Activated T-cell treated with anti-CD3 and anti-CD28 coated beads, Interleukin-2, amount 50 U/mL, for 72 hours (primary cell): ENCODE data around the gene FNDC3A. TPM values are rescaled to one million over a fixed set of nuclear protein-coding genes. Genes with fewer than 3 reads are reported as not detected.

Source experiments
- ATAC-seq, 2 donors: fragments of 150-1000 bp; cut with Tn5 transposase; replicated peaks in 1 of 2; 2 replicates each; pipeline ENCODE4 v1.10.0; 2021; ENCODE audit warnings: moderate library complexity in 2 of 2, mild to moderate bottlenecking in 1 of 2
- DNase-seq, 2 donors: peaks; one replicate each; pipeline ENCODE4 v3.0.0; 2021 to 2022; ENCODE audit warnings: mixed read lengths in 1 of 2
- H3K27ac Mint-ChIP-seq: one replicate; pipeline ENCODE4 v1.8.0; 2022; ENCODE audit warnings: mild to moderate bottlenecking, moderate library complexity, mixed read lengths
- H3K27me3 Mint-ChIP-seq: one replicate; pipeline ENCODE4 v1.8.0; 2022; ENCODE audit warnings: low read depth, mixed read lengths
- H3K36me3 Mint-ChIP-seq, 2 donors: one replicate each; pipeline ENCODE4 v1.8.0; 2022; ENCODE audit warnings: mixed read lengths in 2 of 2, mild to moderate bottlenecking in 1 of 2; ENCODE audit not compliant: insufficient read depth in 2 of 2
- H3K4me1 Mint-ChIP-seq: one replicate; pipeline ENCODE4 v1.8.0; 2022; ENCODE audit warnings: low read depth, mixed read lengths
- H3K4me3 Mint-ChIP-seq, 2 donors: one replicate each; pipeline ENCODE4 v1.8.0; 2022; ENCODE audit warnings: mild to moderate bottlenecking in 2 of 2, mixed read lengths in 2 of 2, moderate library complexity in 2 of 2
- H3K9me3 Mint-ChIP-seq, 2 donors: one replicate each; pipeline ENCODE4 v1.8.0; 2022; ENCODE audit warnings: mixed read lengths in 2 of 2
- total RNA-seq, 2 donors: library from RNA; stranded (reverse); gene quantifications; one replicate each; pipeline ENCODE4 v1.2.3, GENCODE V29; 2022

FNDC3A gene
- total RNA-seq, 2 donors from 2014 or later: 26.7 to 33.1 TPM

DNA sequence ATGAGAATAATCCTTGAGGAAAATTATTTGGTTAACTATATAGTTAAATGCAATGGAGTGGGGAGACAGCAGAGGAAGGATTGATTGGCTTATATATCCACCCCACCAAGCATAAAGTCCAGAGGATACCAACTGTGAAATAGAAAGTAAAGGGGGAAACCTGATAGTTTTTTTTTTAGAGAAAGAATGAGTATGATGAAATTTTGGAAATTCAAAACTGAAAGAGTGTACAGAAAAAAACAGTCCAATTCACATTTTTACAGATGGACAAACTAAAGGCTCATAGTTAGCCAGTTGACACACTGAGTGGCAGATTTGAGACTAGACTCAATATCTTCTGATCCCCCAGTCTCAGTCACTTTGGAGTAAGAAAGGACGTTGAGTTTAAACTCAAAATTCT is 51.1 kb downstream of the FNDC3A start:
- Mint-ChIP-seq H3K9me3 (peaks cover 4% of the 10 kb centered on the region in 2 donors), H3K4me3 (no peak overlapping the region), H3K27ac (no peak overlapping the region), H3K36me3 (peaks cover 7 to 36% of the 10 kb centered on the region in 2 donors), H3K4me1 (peaks cover 40% of the 10 kb centered on the region), H3K27me3 (no peaks in the 10 kb centered on the region)
- no peak for ATAC-seq
- DNase-seq: no peak

DNA sequence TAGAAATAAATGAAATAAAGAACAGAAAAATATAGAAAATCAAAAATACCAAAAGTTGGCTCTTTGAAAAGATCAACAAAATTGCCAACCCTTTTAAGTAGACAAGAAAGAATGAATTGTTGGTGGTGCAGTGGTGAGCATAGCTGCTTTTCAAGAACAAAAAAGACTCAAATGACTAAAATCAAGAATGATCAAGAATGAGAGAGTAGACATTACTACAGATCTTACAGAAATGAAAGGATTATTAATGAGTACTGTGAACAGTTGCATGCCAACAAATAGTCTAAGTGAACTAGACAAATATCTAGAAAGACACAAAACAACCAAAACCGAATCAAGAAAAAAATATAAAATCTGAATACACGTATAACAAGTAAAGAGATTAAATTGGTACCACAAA is 53.9 kb downstream of the FNDC3A start:
- Mint-ChIP-seq H3K4me1 (peaks cover 40% of the 10 kb centered on the region), H3K36me3 (peaks cover 5 to 23% of the 10 kb centered on the region in 2 donors), H3K27me3 (no peaks in the 10 kb centered on the region), H3K27ac (no peak overlapping the region), H3K9me3 (peaks cover 4% of the 10 kb centered on the region in 2 donors), H3K4me3 (no peak overlapping the region)
- DNase-seq: no peak
- peak; percentile 43 to 64 for ATAC-seq

DNA sequence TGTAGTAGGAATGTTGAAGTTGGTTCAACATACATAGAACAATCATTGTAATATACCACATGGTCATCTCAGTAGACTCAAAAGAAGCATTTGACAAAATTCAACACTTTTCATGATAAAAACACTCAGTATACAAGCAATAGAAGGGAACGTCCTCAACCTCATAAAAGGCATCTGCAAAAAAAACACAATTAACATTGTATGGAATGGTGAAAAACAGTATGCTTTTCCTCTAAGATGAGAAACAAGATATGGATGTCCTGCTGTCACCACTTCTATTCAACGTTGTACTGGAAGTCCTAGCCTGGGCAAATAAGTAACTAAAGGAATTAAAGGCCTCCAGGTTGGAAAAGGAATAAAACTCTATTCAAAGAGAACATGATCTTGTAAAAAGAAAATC is 54.5 kb downstream of the FNDC3A start:
- DNase-seq: no peak
- no peak overlapping the region for H3K27ac Mint-ChIP-seq
- H3K9me3 Mint-ChIP-seq: peaks cover 4% of the 10 kb centered on the region in 2 donors
- H3K4me1 Mint-ChIP-seq: peaks cover 40% of the 10 kb centered on the region
- H3K36me3 Mint-ChIP-seq: peaks cover 5 to 23% of the 10 kb centered on the region in 2 donors
- no peaks in the 10 kb centered on the region for H3K27me3 Mint-ChIP-seq
- no peak for ATAC-seq
- no peak overlapping the region for H3K4me3 Mint-ChIP-seq

DNA sequence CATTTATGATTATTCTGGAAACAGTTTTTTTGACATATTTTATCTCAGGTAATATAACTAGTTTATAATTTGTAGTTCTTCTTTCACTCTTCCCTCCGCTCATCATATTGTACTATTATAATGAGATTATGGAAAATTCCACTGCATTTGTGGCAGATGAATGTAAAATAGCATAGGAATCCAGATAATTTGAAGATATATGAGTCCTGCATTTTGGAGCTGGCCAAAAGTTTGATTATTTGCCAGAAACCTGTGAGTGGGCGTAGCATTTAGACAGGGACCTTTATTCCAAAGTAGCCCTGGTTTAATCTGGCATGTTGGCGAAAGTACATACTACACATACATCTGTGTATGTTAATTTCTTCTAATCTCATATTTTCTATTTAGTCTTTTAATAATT is 65.2 kb downstream of the FNDC3A start:
- H3K27ac Mint-ChIP-seq: no peak overlapping the region
- peaks cover 9% of the 10 kb centered on the region for H3K4me1 Mint-ChIP-seq
- H3K9me3 Mint-ChIP-seq: no peaks in the 10 kb centered on the region
- H3K27me3 Mint-ChIP-seq: no peaks in the 10 kb centered on the region
- ATAC-seq (no peak), DNase-seq (no peak)
- peaks cover 3 to 10% of the 10 kb centered on the region in 2 donors for H3K36me3 Mint-ChIP-seq
- no peak overlapping the region for H3K4me3 Mint-ChIP-seq

DNA sequence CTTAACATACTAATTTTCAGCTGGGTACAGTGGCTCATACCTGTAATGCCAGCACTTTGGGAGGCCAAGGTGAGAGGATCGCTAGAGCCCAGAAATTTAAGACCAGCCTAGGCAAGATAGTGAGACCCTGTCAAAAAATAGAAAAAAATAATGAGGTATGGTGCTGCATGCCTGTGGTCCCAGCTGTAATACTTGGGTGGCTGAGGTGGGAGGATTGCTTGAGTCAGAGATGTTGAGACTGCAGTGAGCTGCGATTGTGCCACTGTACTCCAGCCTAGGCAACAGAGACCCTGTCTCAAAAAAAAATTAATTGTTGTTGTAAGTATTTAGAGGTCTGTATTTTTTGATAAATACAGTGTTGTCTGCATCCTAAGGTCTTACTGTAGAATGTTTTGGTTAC is 66.8 kb downstream of the FNDC3A start:
- H3K4me1 Mint-ChIP-seq: peaks cover 9% of the 10 kb centered on the region
- H3K36me3 Mint-ChIP-seq: peaks cover 3 to 10% of the 10 kb centered on the region in 2 donors
- no peak for DNase-seq
- H3K27me3 Mint-ChIP-seq: no peaks in the 10 kb centered on the region
- H3K27ac Mint-ChIP-seq: no peak overlapping the region
- no peak for ATAC-seq
- H3K4me3 Mint-ChIP-seq: no peak overlapping the region
- no peaks in the 10 kb centered on the region for H3K9me3 Mint-ChIP-seq

DNA sequence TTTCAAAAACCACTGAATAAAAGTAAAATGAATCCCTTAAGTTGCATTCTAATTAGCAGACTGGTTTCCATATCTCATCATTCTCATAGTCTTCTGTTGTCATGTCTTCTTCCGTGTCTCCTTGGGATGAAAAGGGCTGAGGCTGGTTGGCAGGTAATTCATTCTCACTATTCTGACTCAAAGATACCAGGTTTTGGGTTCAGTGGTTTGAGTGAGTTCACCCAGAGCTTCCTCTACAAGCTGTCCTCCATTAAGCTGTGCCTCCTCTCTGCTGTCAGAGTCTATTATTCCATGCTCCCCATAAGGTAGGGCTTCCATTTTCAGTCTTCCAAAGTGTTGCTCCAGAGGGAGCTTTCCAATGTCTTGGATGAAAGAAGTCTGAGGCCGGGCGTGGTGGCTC is 68.3 kb downstream of the FNDC3A start:
- Mint-ChIP-seq H3K36me3 (peaks cover 5 to 15% of the 10 kb centered on the region in 2 donors), H3K9me3 (peaks cover 0 to 6% of the 10 kb centered on the region in 2 donors), H3K4me1 (peaks cover 15% of the 10 kb centered on the region), H3K27ac (no peak overlapping the region), H3K4me3 (no peak overlapping the region), H3K27me3 (no peaks in the 10 kb centered on the region)
- DNase-seq (peak in 1 of 2 donors; percentile 6), ATAC-seq (peak; percentile 61 to 84)

DNA sequence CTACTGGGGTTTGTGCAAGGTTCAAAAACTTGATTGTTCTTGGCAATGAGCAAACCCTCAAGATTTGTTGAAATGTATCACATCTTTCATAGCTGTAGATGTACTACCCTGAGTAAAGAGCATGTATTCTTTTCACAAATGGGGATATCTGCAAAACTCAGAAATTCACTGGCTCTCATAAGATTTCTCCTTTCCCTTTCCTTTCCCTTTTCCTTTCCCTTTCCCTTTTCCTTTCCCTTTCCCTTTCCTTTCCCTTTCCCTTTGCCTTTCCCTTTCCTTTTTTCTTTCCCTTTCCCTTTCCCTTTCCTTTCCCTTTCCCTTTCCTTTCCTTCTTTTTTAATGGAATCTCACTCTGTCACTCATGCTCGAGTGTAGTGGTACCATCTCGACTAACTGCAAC is 69.1 kb downstream of the FNDC3A start:
- no peak for DNase-seq
- Mint-ChIP-seq H3K4me1 (peaks cover 22% of the 10 kb centered on the region), H3K27ac (peak overlapping the region; percentile 73), H3K9me3 (peaks cover 0 to 6% of the 10 kb centered on the region in 2 donors), H3K36me3 (peaks cover 8 to 11% of the 10 kb centered on the region in 2 donors), H3K27me3 (no peaks in the 10 kb centered on the region), H3K4me3 (no peak overlapping the region)
- no peak for ATAC-seq

DNA sequence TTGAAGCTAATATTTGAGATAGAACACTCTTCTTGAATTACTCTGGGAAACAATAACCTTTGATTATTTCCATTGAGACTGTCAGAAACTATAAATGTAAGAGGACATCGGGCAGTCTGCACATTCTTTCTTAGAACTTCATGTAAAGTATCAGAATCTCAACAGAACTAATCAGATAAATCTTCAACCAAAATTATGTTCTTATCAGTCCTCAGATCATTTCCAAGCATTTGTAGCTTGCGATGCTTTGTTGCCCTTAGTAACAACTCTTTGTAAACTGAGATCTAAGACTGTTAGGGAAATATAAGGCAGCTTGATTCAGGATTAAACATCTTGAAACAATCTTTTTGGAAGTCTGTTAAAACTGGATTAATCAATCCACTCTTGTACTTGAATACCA is 70.3 kb downstream of the FNDC3A start:
- peaks cover 26% of the 10 kb centered on the region for H3K4me1 Mint-ChIP-seq
- peaks cover 8 to 20% of the 10 kb centered on the region in 2 donors for H3K36me3 Mint-ChIP-seq
- ATAC-seq (no peak), DNase-seq (no peak)
- no peak overlapping the region for H3K27ac Mint-ChIP-seq
- peaks cover 0 to 7% of the 10 kb centered on the region in 2 donors for H3K9me3 Mint-ChIP-seq
- no peaks in the 10 kb centered on the region for H3K27me3 Mint-ChIP-seq
- no peak overlapping the region for H3K4me3 Mint-ChIP-seq

DNA sequence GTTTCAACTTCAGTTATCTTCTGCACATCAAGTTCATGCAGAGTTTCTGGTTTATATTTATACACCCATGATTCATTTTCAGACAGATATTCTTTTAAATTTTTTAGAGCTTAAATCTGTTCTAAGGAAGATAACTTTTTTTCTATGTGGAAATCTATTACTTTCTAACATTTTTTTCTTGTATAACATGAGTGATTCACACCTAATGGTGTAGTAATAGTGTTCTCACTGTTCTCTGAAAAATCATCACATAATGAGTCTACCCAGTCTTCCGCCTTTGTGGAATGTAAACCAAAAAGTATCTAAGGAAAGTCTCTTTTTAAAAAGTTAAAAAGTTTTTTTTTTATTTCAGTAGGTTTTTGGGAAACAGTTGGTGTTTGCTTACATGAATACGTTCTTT is 70.8 kb downstream of the FNDC3A start:
- Mint-ChIP-seq H3K27me3 (no peaks in the 10 kb centered on the region), H3K4me3 (no peak overlapping the region), H3K9me3 (peaks cover 0 to 7% of the 10 kb centered on the region in 2 donors), H3K27ac (no peak overlapping the region), H3K4me1 (peaks cover 26% of the 10 kb centered on the region), H3K36me3 (peaks cover 6 to 21% of the 10 kb centered on the region in 2 donors)
- no peak for ATAC-seq
- no peak for DNase-seq

DNA sequence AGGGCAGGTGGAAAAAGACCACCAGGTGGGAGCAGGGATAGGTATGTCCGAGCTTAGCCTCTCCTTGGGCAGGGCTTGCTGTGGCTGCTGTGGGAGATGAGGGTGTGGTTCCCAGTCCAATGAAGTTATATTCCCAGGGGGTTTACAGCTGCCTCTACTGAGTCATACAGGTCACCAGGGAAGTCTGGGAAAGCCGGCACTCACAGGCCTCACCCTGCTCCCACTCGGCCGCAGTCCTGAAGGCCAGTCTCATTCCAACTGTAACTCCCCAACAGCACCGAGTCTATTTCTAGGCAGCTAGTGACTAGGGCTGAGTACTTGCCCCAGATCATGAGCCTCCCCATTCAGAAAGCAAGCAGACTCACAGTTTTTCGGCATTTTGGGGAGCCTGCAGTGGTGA is 77.1 kb downstream of the FNDC3A start:
- no peak for ATAC-seq

DNA sequence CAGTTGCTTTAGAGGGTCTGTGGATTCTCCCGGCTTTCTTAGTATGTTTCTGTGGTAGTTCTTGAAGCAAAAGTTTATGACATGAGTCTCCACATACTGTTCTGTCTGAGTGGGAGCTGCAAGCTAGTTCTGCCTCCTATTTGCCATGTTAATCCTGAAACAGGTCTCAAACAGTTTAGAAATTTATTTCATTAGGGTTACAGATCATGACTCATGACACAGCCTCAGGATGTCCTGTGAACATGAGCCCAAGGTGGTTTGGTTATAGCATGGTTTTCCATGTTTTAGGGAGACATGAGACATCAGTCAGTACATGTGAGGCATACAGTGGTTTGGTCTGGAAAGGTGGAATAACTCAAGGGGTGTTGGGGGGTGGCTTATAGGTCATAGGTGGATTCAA is 77.5 kb downstream of the FNDC3A start:
- ATAC-seq (no peak), DNase-seq (no peak)
- no peak overlapping the region for H3K4me3 Mint-ChIP-seq
- peaks cover 25% of the 10 kb centered on the region for H3K4me1 Mint-ChIP-seq
- no peak overlapping the region for H3K27ac Mint-ChIP-seq
- peaks cover 6 to 23% of the 10 kb centered on the region in 2 donors for H3K36me3 Mint-ChIP-seq
- peaks cover 0 to 7% of the 10 kb centered on the region in 2 donors for H3K9me3 Mint-ChIP-seq
- no peaks in the 10 kb centered on the region for H3K27me3 Mint-ChIP-seq

More for the DNA sequence above, 77.1 kb downstream of the FNDC3A start:
- no peak for DNase-seq
- Mint-ChIP-seq H3K36me3 (peaks cover 6 to 23% of the 10 kb centered on the region in 2 donors), H3K27ac (no peak overlapping the region), H3K27me3 (no peaks in the 10 kb centered on the region), H3K4me3 (no peak overlapping the region), H3K9me3 (peaks cover 0 to 7% of the 10 kb centered on the region in 2 donors), H3K4me1 (peaks cover 25% of the 10 kb centered on the region)

DNA sequence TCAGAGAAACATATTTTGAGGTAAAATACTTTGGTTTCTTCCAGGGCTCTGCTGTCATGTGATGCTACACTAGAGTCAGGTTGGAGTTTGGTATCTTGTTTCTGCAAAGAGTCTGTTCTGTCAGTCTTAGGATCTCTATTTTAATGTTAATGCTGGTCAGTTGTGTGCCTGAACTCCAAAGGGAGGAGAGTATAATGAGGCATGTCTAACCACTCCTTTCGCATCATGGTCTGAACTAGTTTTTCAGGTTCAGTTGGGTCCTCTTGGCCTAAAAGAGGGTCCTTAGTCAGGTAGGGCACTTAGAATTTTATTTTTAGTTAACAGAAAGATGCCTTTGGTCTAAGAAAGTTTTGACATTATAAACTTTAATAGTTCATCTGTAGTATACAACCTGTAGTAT is 78.2 kb downstream of the FNDC3A start:
- no peak overlapping the region for H3K27ac Mint-ChIP-seq
- H3K9me3 Mint-ChIP-seq: peaks cover 0 to 2% of the 10 kb centered on the region in 2 donors
- ATAC-seq (no peak), DNase-seq (no peak)
- H3K4me1 Mint-ChIP-seq: peaks cover 20% of the 10 kb centered on the region
- H3K4me3 Mint-ChIP-seq: no peak overlapping the region
- H3K27me3 Mint-ChIP-seq: no peaks in the 10 kb centered on the region
- peaks cover 4 to 18% of the 10 kb centered on the region in 2 donors for H3K36me3 Mint-ChIP-seq

DNA sequence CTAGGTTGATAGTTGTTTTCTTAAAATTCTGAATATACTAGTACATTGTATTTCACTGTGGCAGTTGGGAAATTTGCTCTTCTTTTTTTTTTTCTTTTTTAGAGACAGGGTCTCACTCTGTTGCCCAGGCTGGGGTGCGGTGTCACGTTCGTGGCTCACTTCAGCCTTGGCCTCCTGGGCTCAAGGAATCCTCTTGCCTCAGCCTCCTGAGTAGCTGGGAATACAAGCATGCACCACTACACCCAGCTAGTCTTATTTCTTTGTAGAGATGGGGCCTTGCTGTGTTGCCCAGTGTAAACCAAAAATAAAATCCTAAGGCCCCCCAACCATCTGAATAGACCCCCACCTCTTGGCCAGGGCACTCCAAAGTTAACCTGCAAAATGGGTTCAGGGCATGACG is 79.3 kb downstream of the FNDC3A start:
- Mint-ChIP-seq H3K27ac (no peak overlapping the region), H3K27me3 (no peaks in the 10 kb centered on the region), H3K4me3 (no peak overlapping the region), H3K4me1 (peaks cover 11% of the 10 kb centered on the region), H3K9me3 (peaks cover 0 to 1% of the 10 kb centered on the region in 2 donors), H3K36me3 (peaks cover 2 to 15% of the 10 kb centered on the region in 2 donors)
- DNase-seq (no peak), ATAC-seq (no peak)

DNA sequence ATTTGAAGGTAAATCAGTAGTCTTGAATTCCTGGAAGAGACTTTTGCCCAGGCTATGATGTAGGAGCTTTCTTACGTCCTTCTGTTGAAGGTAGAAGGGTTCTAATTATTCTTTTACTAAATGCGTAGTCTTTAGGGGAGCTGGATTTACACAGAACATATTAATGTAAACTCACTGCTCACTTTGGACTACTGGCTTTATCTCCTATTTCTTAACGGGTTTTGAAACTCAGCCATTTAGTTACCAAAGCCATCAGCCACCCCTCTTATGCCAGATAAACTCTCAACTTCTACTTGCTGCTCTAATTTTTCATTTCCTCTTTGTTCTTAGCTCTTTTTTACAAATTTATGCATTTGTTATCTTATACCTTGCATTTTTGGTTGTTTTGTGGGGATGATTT is 81.5 kb downstream of the FNDC3A start:
- Mint-ChIP-seq H3K27ac (no peak overlapping the region), H3K4me3 (no peak overlapping the region), H3K4me1 (peaks cover 12% of the 10 kb centered on the region), H3K36me3 (peaks cover 0 to 5% of the 10 kb centered on the region in 2 donors), H3K27me3 (no peaks in the 10 kb centered on the region), H3K9me3 (no peaks in the 10 kb centered on the region)
- ATAC-seq: no peak
- no peak for DNase-seq
